ENCODE results near the gene AUH.

AUH gene

DNA sequence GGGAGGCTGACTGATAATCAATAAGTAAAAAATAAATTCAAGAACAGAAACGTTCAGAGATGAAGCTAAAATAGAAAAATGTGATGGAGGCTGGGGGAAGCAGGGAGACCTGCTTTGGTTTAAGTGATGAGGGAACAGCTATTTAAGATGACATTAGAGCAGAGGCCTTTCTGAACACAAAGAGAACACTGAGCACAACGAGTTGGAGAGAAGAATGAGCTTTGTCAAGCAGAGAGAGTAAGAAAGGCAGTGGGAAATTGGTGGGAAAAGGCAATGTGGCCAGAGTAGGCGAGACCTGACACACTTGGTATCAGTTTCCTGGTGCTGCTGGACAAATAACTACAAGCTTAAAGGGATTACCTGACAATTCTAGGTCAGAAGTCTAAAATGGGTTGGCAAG lies 20.0 kb downstream of the AUH start:
- H3K9ac ChIP-seq = no peak overlapping the region
- no peak overlapping the region for H2AFZ ChIP-seq (ENCODE audit: low read depth)
- no peaks in the 10 kb centered on the region for H4K20me1 ChIP-seq (ENCODE audit: insufficient read depth)
- peaks cover 14% of the 10 kb centered on the region for H3K4me1 ChIP-seq (ENCODE audit: low read depth, poor library complexity, severe bottlenecking)
- no peak for TF ChIP-seq CTCF (conservative IDR thresholded peaks at IDR 0.05; ENCODE audit: low read depth, low read length)
- no peaks in the 10 kb centered on the region for H3K27me3 ChIP-seq (ENCODE audit: insufficient read depth, low read depth)
- H3K79me2 ChIP-seq (ENCODE audit: insufficient read depth, low read depth) = no peaks in the 10 kb centered on the region; the same call in 1 of the 2 replicates
- no peaks in the 10 kb centered on the region; the same call in 1 of the 2 replicates for H3K36me3 ChIP-seq (ENCODE audit: insufficient read depth)
- no peak overlapping the region for H3K4me2 ChIP-seq
- no peak overlapping the region for H3K4me3 ChIP-seq (IDR thresholded peaks at IDR 0.05; ENCODE audit: insufficient read depth, low read depth, low read length)
- H3K27ac ChIP-seq = no peak overlapping the region

GRCh38 chr9:91341258-91341746 lies 20.4 kb downstream of the AUH start:
- Histone ChIP-seq H3K4me3 (IDR thresholded peaks at IDR 0.05; ENCODE audit: insufficient read depth, low read depth, low read length) (no peak overlapping the region), H3K9ac (no peak overlapping the region), H3K4me2 (no peak overlapping the region), H3K27ac (no peak overlapping the region), H3K36me3 (ENCODE audit: insufficient read depth) (no peaks in the 10 kb centered on the region; the same call in 1 of the 2 replicates), H2AFZ (ENCODE audit: low read depth) (no peak overlapping the region), H3K79me2 (ENCODE audit: insufficient read depth, low read depth) (no peaks in the 10 kb centered on the region; the same call in 1 of the 2 replicates), H3K4me1 (ENCODE audit: low read depth, poor library complexity, severe bottlenecking) (peaks cover 10% of the 10 kb centered on the region), H4K20me1 (ENCODE audit: insufficient read depth) (no peaks in the 10 kb centered on the region), H3K27me3 (ENCODE audit: insufficient read depth, low read depth) (no peaks in the 10 kb centered on the region)
- TF ChIP-seq CTCF (conservative IDR thresholded peaks at IDR 0.05; ENCODE audit: low read depth, low read length) = no peak

GRCh38 chr9:91340395-91340967 lies 21.2 kb downstream of the AUH start:
- no peak overlapping the region for H3K27ac ChIP-seq
- no peaks in the 10 kb centered on the region for H4K20me1 ChIP-seq (ENCODE audit: insufficient read depth)
- TF ChIP-seq CTCF (conservative IDR thresholded peaks at IDR 0.05; ENCODE audit: low read depth, low read length) = no peak
- no peaks in the 10 kb centered on the region; the same call in 1 of the 2 replicates for H3K36me3 ChIP-seq (ENCODE audit: insufficient read depth)
- no peak overlapping the region for H3K4me3 ChIP-seq (IDR thresholded peaks at IDR 0.05; ENCODE audit: insufficient read depth, low read depth, low read length)
- H3K4me1 ChIP-seq (ENCODE audit: low read depth, poor library complexity, severe bottlenecking) = peaks cover 7% of the 10 kb centered on the region
- H3K4me2 ChIP-seq = no peak overlapping the region
- no peak overlapping the region for H3K9ac ChIP-seq
- no peak overlapping the region for H2AFZ ChIP-seq (ENCODE audit: low read depth)
- H3K79me2 ChIP-seq (ENCODE audit: insufficient read depth, low read depth) = no peaks in the 10 kb centered on the region
- H3K27me3 ChIP-seq (ENCODE audit: insufficient read depth, low read depth) = no peaks in the 10 kb centered on the region

GRCh38 chr9:91338681-91339080 lies 23.0 kb downstream of the AUH start:
- no peak overlapping the region for H3K4me2 ChIP-seq
- no peaks in the 10 kb centered on the region for H3K27me3 ChIP-seq (ENCODE audit: insufficient read depth, low read depth)
- no peaks in the 10 kb centered on the region; the same call in 1 of the 2 replicates for H3K36me3 ChIP-seq (ENCODE audit: insufficient read depth)
- no peak for TF ChIP-seq CTCF (conservative IDR thresholded peaks at IDR 0.05; ENCODE audit: low read depth, low read length)
- no peaks in the 10 kb centered on the region for H3K79me2 ChIP-seq (ENCODE audit: insufficient read depth, low read depth)
- H3K4me1 ChIP-seq (ENCODE audit: low read depth, poor library complexity, severe bottlenecking) = peaks cover 7% of the 10 kb centered on the region
- no peak overlapping the region for H3K9ac ChIP-seq
- no peaks in the 10 kb centered on the region for H4K20me1 ChIP-seq (ENCODE audit: insufficient read depth)
- H3K27ac ChIP-seq = no peak overlapping the region
- no peak overlapping the region for H2AFZ ChIP-seq (ENCODE audit: low read depth)
- no peak overlapping the region for H3K4me3 ChIP-seq (IDR thresholded peaks at IDR 0.05; ENCODE audit: insufficient read depth, low read depth, low read length)
